Activated CD4-positive, alpha-beta T cell treated with anti-CD3 and anti-CD28 coated beads, Interleukin-2, amount 50 U/mL, for 48 hours (primary cell): ENCODE measurements around the gene DPEP2.
"Not testable (repeated sequence)": the region's sequence is repeated elsewhere in the genome, so short reads cannot be mapped to it uniquely, and the experiment has no call there.

ENCODE experiments used
- DNase-seq, 2 experiments: peaks; one replicate each; pipeline ENCODE4 v3.0.0-alpha.2; 2020

The DPEP2 gene, protein sequence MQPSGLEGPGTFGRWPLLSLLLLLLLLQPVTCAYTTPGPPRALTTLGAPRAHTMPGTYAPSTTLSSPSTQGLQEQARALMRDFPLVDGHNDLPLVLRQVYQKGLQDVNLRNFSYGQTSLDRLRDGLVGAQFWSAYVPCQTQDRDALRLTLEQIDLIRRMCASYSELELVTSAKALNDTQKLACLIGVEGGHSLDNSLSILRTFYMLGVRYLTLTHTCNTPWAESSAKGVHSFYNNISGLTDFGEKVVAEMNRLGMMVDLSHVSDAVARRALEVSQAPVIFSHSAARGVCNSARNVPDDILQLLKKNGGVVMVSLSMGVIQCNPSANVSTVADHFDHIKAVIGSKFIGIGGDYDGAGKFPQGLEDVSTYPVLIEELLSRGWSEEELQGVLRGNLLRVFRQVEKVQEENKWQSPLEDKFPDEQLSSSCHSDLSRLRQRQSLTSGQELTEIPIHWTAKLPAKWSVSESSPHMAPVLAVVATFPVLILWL

GRCh38 chr16:67998779-67999688 lies at the start of gene DPEP2:
Gene DPEP2, minus strand, starts transcription at chr16:67999484. Its CDS starts 6,272 bp downstream, at chr16:67993212.
- DNase-seq = peak; percentile 44 to 55

GRCh38 chr16:68047987-68048386 lies 48.7 kb upstream of the DPEP2 start:
- no peak for DNase-seq

- DNase-seq = no peak
Observed at GRCh38 chr16:68046106-68046505, 46.8 kb upstream of the DPEP2 start.

DNA sequence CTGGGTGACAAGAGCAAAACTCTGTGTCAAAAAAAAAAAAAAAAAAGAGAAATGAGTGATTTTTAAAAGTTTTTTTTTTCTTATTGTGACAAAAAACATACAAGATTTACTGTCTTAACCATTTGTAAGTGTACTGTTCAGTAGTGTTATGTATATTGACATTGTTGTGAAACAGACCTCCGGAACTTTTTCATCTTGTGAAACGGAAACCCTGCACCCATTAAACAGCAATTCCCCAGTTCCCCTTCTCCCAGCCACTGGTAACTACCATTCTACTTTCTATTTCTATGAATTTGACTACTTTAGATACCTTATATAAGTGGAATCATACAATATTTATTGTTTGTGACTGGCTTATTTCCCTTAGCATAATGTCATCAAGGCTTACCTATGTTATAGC lies 42.5 kb upstream of the DPEP2 start:
- DNase-seq = no peak

GRCh38 chr16:68040506-68041288 lies 41.4 kb upstream of the DPEP2 start:
- DNase-seq = peak; percentile 91 to 93

DNA sequence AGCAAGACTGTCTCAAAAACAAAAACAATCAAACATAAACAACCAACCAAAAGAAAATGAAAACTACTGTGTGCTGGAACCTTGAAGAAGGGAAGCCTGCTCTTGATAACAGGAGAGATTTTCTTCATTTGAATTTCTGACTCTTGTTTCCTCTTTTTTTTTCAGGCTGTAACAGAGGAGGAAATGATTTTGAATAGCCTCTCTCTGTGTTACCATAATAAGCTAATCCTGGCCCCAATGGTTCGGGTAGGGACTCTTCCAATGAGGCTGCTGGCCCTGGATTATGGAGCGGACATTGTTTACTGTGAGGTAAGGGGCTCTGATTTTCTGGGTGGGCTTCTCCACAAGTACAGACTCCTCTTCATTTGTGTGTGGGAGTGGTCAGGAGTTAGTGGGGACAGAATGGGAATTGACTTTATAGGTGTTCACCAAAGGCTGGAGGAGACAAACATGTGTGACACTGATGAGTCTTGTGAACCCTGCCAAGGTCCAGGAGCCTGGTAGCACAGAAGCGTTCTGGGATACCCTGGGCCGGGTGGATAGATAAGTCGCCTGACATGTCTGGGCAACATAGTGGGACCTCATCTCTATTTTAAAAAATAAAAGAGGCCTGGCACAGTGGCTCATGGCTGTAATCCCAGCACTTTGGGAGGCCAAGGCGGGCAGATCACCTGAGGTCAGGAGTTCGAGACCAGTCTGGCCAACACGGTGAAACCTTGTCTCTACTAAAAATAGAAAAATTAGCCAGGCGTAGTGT lies 38.7 kb upstream of the DPEP2 start:
- DNase-seq = no peak

GRCh38 chr16:68035227-68035626 lies 35.9 kb upstream of the DPEP2 start:
- DNase-seq = no peak

DNA sequence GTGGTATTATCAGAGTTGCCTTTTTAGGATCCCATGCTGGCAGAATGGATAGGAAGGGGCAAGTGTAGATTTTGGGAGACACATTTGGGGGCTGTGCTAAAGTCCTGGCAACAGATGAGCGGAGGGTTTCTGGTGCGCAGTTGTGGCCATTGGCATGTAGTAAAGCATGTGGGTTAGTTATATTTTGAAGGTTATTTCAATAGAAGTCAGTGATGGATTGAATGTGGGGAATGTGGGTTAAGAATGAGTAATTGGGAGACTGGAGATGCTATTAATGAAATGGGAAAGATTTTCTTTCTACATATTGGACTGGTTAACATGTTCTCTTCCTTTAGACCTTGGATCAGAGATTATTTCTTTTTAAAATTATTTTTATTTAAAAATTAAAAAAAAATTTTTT lies 33.8 kb upstream of the DPEP2 start:
- no peak for DNase-seq

GRCh38 chr16:68031951-68032350 lies 32.7 kb upstream of the DPEP2 start:
- DNase-seq = no peak

- DNase-seq = not testable (repeated sequence)
Observed at GRCh38 chr16:68030108-68030507, 30.8 kb upstream of the DPEP2 start.

DNA sequence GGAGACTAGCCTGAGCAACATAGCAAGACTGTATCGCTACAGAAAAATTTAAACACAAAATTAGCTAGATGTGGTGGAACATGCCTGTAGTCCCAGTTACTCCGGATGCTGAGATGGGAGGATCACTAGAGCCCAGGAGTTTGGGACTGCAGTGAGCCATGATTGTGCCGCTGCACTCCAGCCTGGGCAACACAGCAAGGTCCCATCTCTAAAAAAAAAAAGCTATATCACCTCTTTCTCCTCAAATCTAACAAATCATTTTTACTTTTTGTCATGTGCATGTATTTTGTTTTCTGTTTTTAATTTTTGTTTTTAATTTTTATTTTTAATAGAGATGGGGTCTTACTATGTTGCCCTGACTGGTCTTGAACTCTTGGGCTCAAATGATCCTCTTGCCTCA lies 29.7 kb upstream of the DPEP2 start:
- DNase-seq = no peak

GRCh38 chr16:68022728-68023537 lies 23.6 kb upstream of the DPEP2 start, which contains the start of the genes DDX28 and DUS2:
Gene DDX28, minus strand, starts transcription at chr16:68023232. Its CDS starts 30 bp downstream, at chr16:68023202.
Gene DUS2, plus strand, starts transcription at chr16:68023284. Its CDS starts 14,740 bp downstream, at chr16:68038024.
- DNase-seq = peak; percentile 94 to 95

DNA sequence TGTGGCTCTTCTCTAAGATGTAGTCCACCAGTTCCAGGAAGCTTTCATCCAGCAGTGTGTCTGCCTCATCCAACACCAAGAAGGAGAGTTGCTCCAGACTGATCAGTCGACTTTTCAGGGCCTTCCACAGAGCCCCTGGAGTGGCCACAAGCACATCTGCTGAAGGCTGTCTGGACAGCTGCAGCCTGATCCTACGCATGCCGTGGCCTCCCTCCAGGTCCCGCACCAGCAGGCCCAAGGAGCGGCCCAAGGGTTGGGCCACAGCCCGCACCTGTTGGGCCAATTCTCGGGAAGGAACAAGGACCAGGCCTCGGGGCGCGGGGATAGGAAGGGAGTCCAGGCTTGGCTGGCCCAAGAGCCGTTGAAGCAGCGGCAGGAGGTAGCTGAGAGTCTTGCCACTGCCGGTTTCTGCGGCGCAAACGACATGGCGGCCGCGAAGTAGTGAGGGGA lies 23.0 kb upstream of the DPEP2 start:
- DNase-seq = no peak

- DNase-seq = no peak
Observed at GRCh38 chr16:68021490-68021889, 22.2 kb upstream of the DPEP2 start.

- DNase-seq = no peak
Observed at GRCh38 chr16:68019167-68019680, 19.9 kb upstream of the DPEP2 start.

DNA sequence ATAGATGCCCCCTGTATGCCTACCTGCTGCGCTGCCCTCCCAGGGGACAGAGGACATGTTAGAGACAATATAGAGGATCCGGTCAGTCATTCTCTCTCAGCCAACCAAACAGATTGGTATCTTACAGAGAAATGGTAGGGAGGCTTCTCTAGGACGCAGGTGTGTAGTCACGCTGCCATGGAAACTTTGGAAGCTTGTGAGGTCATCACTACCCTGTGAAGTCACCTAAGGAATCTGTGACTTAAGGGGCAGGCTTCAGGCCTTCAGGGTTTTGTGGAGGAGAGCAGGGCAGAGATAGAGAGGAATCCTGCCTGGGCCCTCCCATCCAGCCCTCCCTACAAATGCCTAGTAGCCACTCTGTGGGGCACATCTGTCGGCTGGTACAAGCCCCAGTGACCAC lies 16.4 kb upstream of the DPEP2 start, which contains the start of gene DPEP2NB:
DPEP2NB (minus strand) TSS at position 231 of the 400 bp plus-strand sequence; CDS start at position 90, 141 bp downstream.
- DNase-seq = no peak

DNA sequence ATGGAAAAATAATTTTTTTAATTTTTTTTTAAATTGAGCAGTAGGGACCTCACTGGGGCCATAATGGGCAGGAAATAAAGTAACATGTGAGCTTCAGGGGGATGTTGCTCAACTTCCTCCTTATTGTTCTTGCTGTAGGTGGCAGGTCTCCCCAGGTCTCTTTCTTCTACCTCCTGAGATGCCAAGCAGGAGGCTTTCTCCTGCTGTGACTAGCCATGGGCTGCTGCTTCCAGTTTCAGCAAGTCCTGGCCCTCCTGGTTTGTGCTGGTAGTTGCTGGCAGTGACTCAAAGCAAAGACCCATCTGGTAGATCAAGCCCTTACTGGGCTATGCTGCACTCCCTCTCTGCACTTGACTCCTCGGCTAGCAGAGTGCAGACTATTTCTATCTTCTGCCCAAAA lies 14.2 kb upstream of the DPEP2 start:
- no peak for DNase-seq

GRCh38 chr16:68009872-68010271 lies 10.6 kb upstream of the DPEP2 start:
- DNase-seq = not testable (repeated sequence)

DNA sequence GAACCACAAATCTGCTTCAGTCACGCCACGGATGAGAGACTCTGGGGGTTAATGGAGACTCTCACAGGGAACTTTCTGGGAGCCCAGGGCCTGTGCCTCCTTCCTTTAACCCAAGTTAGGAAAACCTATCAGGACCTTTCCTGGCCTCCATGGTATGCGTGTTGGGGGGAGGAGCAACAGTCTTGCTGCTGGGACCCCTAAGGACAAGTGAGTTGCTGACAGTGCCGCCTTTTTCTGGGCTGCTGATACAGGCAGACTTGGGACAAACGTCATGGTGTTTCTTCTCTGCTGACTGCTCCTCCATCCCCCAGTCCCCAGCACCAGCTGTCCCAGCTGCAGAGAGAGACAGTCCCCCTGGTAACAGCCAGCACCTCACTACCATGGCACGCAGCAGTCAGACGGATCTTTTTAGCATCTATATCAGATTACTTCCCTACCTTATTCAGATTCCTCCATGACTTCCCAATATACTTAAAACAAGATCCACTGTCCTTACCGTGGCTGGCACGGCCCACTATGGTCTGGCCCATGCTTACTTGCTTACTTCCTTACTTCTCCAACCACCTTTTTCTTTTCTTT lies 10.0 kb upstream of the DPEP2 start:
- no peak for DNase-seq

DNA sequence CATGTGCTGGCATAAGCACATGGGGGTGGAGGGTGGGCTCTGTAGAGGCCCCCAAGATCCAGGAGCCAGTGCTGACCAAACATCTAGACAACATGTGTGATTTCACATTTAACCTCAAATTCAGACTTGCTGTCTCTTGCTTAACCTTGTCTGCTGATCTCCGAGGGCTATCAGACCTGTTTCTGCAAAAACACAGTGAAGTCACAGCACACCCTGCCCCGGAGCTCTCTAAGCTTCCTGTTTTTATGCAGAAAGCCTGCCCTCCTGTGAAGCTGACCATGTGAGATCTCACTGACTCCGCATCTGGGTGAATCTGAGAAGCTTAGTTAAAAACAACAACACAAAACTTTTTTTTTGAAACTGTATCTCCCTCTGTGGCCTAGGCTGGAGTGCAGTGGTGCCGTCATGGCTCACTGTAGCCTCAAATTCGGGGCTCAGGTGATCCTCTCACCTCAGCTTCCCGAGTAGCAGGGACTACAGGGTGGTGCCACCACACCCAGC lies 6.6 kb upstream of the DPEP2 start:
- peak in 1 of 2 experiments; percentile 29 for DNase-seq
